ENCODE measurements around the gene EPHA6. TPM values are rescaled to one million over a fixed set of nuclear protein-coding genes. Genes with fewer than 3 reads are reported as not detected.

Gene EPHA6
- total RNA-seq, 1 donor from 2014 or later: 0.11 TPM

DNA sequence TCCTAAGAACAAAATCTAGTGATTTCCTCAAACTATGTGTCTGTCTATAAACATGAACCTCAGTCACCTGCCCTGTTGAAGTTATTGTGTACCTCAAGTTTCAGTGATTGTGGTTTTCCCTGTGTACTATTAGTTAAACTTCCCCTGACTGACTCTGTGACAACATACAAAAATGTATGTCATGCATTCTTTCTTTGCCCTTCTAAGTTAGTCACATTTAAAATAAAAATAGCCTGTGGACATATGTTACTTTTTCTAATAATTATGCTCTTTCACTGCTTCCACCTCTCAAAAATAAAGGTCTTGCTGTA is 29.8 kb downstream of the EPHA6 start:
- no peak for DNase-seq (ENCODE audit: low spot score)
- Histone ChIP-seq H4K20me1 (ENCODE audit: low read depth) (no peaks in the 10 kb centered on the region), H3K9me3 (ENCODE audit: low read depth) (no peaks in the 10 kb centered on the region), H2AFZ (replicated peaks) (no peak overlapping the region), H3K4me1 (no peaks in the 10 kb centered on the region), H3K4me3 (no peak overlapping the region), H3K9ac (no peak overlapping the region), H3K4me2 (no peak overlapping the region), H3K36me3 (no peaks in the 10 kb centered on the region), H3K27ac (no peak overlapping the region), H3K27me3 (no peaks in the 10 kb centered on the region), H3F3A (ENCODE audit: low read depth) (no peaks in the 10 kb centered on the region), H3K79me2 (ENCODE audit: low read depth) (no peaks in the 10 kb centered on the region)
- Mint-ChIP-seq H3K4me3 (no peak overlapping the region), H3K9me3 (no peaks in the 10 kb centered on the region), H3K36me3 (no peaks in the 10 kb centered on the region), H3K4me1 (no peaks in the 10 kb centered on the region), H3K27me3 (ENCODE audit: insufficient read depth, low read depth) (peaks cover 2% of the 10 kb centered on the region), H3K27ac (no peak overlapping the region)
- TF ChIP-seq EZH2phosphoT487 (IDR thresholded peaks at IDR 0.05) (no peak), EZH2 (IDR thresholded peaks at IDR 0.05) (no peak)
- TF ChIP-seq, protein P1, sequence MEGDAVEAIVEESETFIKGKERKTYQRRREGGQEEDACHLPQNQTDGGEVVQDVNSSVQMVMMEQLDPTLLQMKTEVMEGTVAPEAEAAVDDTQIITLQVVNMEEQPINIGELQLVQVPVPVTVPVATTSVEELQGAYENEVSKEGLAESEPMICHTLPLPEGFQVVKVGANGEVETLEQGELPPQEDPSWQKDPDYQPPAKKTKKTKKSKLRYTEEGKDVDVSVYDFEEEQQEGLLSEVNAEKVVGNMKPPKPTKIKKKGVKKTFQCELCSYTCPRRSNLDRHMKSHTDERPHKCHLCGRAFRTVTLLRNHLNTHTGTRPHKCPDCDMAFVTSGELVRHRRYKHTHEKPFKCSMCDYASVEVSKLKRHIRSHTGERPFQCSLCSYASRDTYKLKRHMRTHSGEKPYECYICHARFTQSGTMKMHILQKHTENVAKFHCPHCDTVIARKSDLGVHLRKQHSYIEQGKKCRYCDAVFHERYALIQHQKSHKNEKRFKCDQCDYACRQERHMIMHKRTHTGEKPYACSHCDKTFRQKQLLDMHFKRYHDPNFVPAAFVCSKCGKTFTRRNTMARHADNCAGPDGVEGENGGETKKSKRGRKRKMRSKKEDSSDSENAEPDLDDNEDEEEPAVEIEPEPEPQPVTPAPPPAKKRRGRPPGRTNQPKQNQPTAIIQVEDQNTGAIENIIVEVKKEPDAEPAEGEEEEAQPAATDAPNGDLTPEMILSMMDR (IDR thresholded peaks at IDR 0.05): no peak

DNA sequence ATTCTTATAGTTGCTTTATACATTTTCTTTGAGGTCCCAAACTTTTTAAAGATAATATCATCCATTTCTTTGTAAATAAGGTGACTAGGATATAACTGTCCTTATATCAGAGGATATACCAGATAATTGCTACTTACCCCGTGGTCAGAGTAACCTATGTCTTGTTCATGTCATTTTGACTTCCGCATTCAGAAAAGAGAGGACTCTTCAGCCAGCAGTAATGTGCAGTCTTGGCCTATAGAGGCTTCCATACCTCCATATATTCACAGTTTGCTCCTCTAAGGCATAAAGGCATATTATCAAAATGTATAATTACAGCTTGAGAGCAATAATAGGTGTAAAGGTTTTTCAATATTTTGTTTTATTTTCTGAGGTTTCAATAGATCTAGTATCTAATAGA is 38.5 kb downstream of the EPHA6 start:
- H3K4me1 Mint-ChIP-seq: no peaks in the 10 kb centered on the region
- no peaks in the 10 kb centered on the region for H3K9me3 Mint-ChIP-seq
- Histone ChIP-seq H3K9me3 (ENCODE audit: low read depth) (no peaks in the 10 kb centered on the region), H3K36me3 (no peaks in the 10 kb centered on the region), H3K27me3 (no peaks in the 10 kb centered on the region), H3K4me2 (no peak overlapping the region), H4K20me1 (ENCODE audit: low read depth) (no peaks in the 10 kb centered on the region), H3K4me1 (no peaks in the 10 kb centered on the region), H3K9ac (no peak overlapping the region), H3K4me3 (no peak overlapping the region), H3K27ac (no peak overlapping the region), H2AFZ (replicated peaks) (no peak overlapping the region), H3F3A (ENCODE audit: low read depth) (no peaks in the 10 kb centered on the region), H3K79me2 (ENCODE audit: low read depth) (no peaks in the 10 kb centered on the region)
- no peaks in the 10 kb centered on the region for H3K36me3 Mint-ChIP-seq
- no peak overlapping the region for H3K27ac Mint-ChIP-seq
- TF ChIP-seq, protein P1 (IDR thresholded peaks at IDR 0.05): no peak
- no peaks in the 10 kb centered on the region for H3K27me3 Mint-ChIP-seq (ENCODE audit: insufficient read depth, low read depth)
- H3K4me3 Mint-ChIP-seq: no peak overlapping the region
- no peak for DNase-seq (ENCODE audit: low spot score)

GRCh38 chr3:96860882-96861281 is 46.5 kb downstream of the EPHA6 start:
- no peaks in the 10 kb centered on the region for H3K27me3 Mint-ChIP-seq (ENCODE audit: insufficient read depth, low read depth)
- Histone ChIP-seq H2AFZ (replicated peaks) (no peak overlapping the region), H4K20me1 (ENCODE audit: low read depth) (no peaks in the 10 kb centered on the region), H3K9ac (no peak overlapping the region), H3K4me2 (no peak overlapping the region), H3K79me2 (ENCODE audit: low read depth) (no peaks in the 10 kb centered on the region), H3K4me3 (no peak overlapping the region), H3K36me3 (no peaks in the 10 kb centered on the region), H3K27me3 (no peaks in the 10 kb centered on the region), H3K4me1 (no peaks in the 10 kb centered on the region), H3F3A (ENCODE audit: low read depth) (no peaks in the 10 kb centered on the region), H3K9me3 (ENCODE audit: low read depth) (no peaks in the 10 kb centered on the region), H3K27ac (no peak overlapping the region)
- no peaks in the 10 kb centered on the region for H3K4me1 Mint-ChIP-seq
- no peak for DNase-seq (ENCODE audit: low spot score)
- H3K36me3 Mint-ChIP-seq: no peaks in the 10 kb centered on the region
- H3K9me3 Mint-ChIP-seq: no peaks in the 10 kb centered on the region
- H3K27ac Mint-ChIP-seq: no peak overlapping the region
- H3K4me3 Mint-ChIP-seq: no peak overlapping the region
- TF ChIP-seq, protein P1 (IDR thresholded peaks at IDR 0.05): no peak
- TF ChIP-seq EZH2 (IDR thresholded peaks at IDR 0.05): no peak
- TF ChIP-seq EZH2phosphoT487 (IDR thresholded peaks at IDR 0.05): no peak

Data from neural progenitor cell (in vitro differentiated cells).